ENCODE data around the gene NFE2L3.

DNA sequence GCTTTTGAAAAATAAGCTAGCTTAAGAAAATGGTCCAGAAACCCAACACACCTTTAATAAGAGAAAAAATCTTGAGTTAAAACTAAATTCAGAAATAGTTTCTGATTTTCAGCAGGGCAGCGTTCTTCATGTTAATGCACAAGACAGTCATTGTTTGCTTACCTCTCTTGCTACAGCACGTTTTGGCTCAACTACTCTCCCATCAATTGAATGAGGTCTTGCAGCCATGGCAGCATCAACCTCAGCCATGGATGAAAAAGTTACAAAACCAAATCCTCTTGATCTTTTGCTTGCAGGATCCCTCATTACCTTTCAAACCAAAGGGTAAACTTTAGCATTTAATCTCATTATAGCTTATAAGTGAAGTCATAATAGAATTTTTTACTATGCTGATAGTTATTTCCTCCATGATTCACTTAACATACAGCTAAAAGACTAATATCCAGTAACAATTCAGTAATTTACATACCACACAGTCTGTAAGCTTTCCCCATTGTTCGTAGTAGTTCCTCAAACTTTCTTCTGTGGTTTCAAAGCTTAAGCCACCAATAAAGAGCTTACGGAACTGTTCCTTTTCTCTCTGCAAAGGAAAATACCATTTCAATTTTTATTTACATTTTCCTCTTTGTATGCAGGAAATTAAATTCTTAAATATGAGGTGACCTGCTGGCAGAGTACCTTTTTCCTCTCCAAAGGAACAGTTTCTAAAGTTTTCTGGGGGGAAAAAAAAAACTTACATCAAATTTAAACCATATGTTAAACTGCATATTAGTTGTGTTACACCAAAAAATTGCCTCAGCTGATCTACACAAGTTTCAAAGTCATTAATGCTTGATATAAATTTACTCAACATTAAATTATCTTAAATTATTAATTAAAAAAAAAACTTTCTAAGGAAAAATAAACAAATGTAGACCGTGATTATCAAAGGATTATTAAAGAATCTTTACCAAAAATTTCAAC, 45.4 kb downstream of the NFE2L3 start:
- TF ChIP-seq EZH2 (IDR thresholded peaks at IDR 0.05; ENCODE audit: borderline replicate concordance, low read depth, low read length, severe bottlenecking) = no peak
- TF ChIP-seq, protein P1, sequence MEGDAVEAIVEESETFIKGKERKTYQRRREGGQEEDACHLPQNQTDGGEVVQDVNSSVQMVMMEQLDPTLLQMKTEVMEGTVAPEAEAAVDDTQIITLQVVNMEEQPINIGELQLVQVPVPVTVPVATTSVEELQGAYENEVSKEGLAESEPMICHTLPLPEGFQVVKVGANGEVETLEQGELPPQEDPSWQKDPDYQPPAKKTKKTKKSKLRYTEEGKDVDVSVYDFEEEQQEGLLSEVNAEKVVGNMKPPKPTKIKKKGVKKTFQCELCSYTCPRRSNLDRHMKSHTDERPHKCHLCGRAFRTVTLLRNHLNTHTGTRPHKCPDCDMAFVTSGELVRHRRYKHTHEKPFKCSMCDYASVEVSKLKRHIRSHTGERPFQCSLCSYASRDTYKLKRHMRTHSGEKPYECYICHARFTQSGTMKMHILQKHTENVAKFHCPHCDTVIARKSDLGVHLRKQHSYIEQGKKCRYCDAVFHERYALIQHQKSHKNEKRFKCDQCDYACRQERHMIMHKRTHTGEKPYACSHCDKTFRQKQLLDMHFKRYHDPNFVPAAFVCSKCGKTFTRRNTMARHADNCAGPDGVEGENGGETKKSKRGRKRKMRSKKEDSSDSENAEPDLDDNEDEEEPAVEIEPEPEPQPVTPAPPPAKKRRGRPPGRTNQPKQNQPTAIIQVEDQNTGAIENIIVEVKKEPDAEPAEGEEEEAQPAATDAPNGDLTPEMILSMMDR (IDR thresholded peaks at IDR 0.05; ENCODE audit: borderline replicate concordance, extremely low read depth, low read length, poor library complexity, severe bottlenecking) = no peak

Measured in DND-41 (cell line).